GM12878 (cell line): ENCODE measurements around the gene DNMT3A. TPM values are rescaled to one million over a fixed set of nuclear protein-coding genes. Genes with fewer than 3 reads are reported as not detected.

Experiments
- ATAC-seq: fragments of 200-7000 bp; cut with Tn5 transposase; 3 replicates; pipeline ENCODE4 v1.9.1; 2020; ENCODE audit warnings: mild to moderate bottlenecking, moderate library complexity
- BruUV-seq: library from RNA; stranded (reverse); fragments of 400-500 nt; replicated peaks from 2 replicates; lab custom pipeline; 2021; lab: Mats Ljungman, UMichigan
- CTCF ChIA-PET: fragments of 300-600 bp; sonication (Branson Sonifier 250); formaldehyde crosslinking; extraction: SDS; loops from one replicate; lab custom pipeline; 2021; ENCODE audit warnings: inconsistent platforms; lab: Yijun Ruan, JAX
- POLR2A ChIA-PET: fragments of 350-600 bp; formaldehyde crosslinking; extraction: SDS; loops from one replicate; lab custom pipeline; 2021; ENCODE audit warnings: inconsistent platforms; lab: Charles Lee
- RAD21 ChIA-PET: fragments of 300-600 bp; sonication (Branson Sonifier 250); formaldehyde crosslinking; loops from one replicate; lab custom pipeline; 2023; ENCODE audit warnings: antibody characterized with exemption; ENCODE audit not compliant: unreplicated experiment; lab: Charles Lee
- SMC1A ChIA-PET: fragments of 300-600 bp; sonication (Branson Sonifier 250); formaldehyde crosslinking; loops from one replicate; lab custom pipeline; 2023; ENCODE audit not compliant: unreplicated experiment, uncharacterized antibody; lab: Charles Lee
- DNase-seq: peaks from one replicate; pipeline ENCODE4 v3.0.0-alpha.2; 2011; ENCODE audit warnings: low read depth, low spot score
- FAIRE-seq: peaks from 3 replicates; lab custom pipeline; 2011; peaks lifted over from hg19 to GRCh38; lab: Jason Lieb, UNC
- H2AFZ ChIP-seq: 2 replicates; pipeline ENCODE4 v1.6.0; 2011; ENCODE audit warnings: low read depth, low read length, control low read depth; ENCODE audit not compliant: control insufficient read depth
- H3K27ac ChIP-seq: 2 replicates; pipeline ENCODE4 v1.5.1; 2011; ENCODE audit warnings: control low read depth; ENCODE audit not compliant: control insufficient read depth, insufficient read depth
- H3K27me3 ChIP-seq, 2 experiments: replicated peaks in 1 of 2; 2 replicates each; pipeline versions ENCODE4 v1.6.0 to v1.6.1; 2011; ENCODE audit warnings: low read length in 1 of 2; ENCODE audit not compliant: control insufficient read depth in 2 of 2, insufficient read depth in 2 of 2
- H3K36me3 ChIP-seq, 2 experiments: 2 replicates each; pipeline ENCODE4 v1.5.1; 2011; ENCODE audit warnings: low read length in 1 of 2; ENCODE audit not compliant: control insufficient read depth in 2 of 2, insufficient read depth in 2 of 2
- H3K4me1 ChIP-seq: 2 replicates; pipeline ENCODE4 v1.6.1; 2011; ENCODE audit warnings: mild to moderate bottlenecking, low read length, moderate library complexity, mixed read lengths; ENCODE audit not compliant: control insufficient read depth, insufficient read depth
- H3K4me2 ChIP-seq: 2 replicates; pipeline ENCODE4 v1.6.0; 2011; ENCODE audit warnings: control low read depth; ENCODE audit not compliant: control insufficient read depth, insufficient read depth
- H3K4me3 ChIP-seq: fragments of 200-600 bp; sonication (generic); 2 replicates; pipeline ENCODE4 v1.5.1; 2016
- H3K79me2 ChIP-seq: 2 replicates; pipeline ENCODE4 v1.6.0; 2011; ENCODE audit warnings: low read length; ENCODE audit not compliant: control insufficient read depth, insufficient read depth
- H3K9ac ChIP-seq: 2 replicates; pipeline ENCODE4 v1.8.0; 2011; ENCODE audit warnings: low read length, control low read depth, mixed read lengths; ENCODE audit not compliant: control insufficient read depth, insufficient read depth
- H3K9me3 ChIP-seq: replicated peaks from 3 replicates; pipeline ENCODE4 v1.5.1; 2011; ENCODE audit warnings: mild to moderate bottlenecking, low read length; ENCODE audit not compliant: control insufficient read depth, insufficient read depth
- H4K20me1 ChIP-seq: 2 replicates; pipeline ENCODE4 v1.6.0; 2011; ENCODE audit not compliant: control insufficient read depth, insufficient read depth
- CHD1 ChIP-seq: IDR thresholded peaks from 2 replicates; pipeline ENCODE4 v1.6.1; 2012; ENCODE audit warnings: low read depth, low read length, improper control_type of control experiment
- CHD4 ChIP-seq: fragments of 200-600 bp; sonication (generic); IDR thresholded peaks from 2 replicates; pipeline ENCODE4 v1.6.1; 2016; ENCODE audit warnings: mild to moderate bottlenecking
- E2F8 ChIP-seq: fragments of 450-650 bp; IDR thresholded peaks from 2 replicates; pipeline ENCODE4 v1.6.1; 2018; ENCODE audit warnings: mild to moderate bottlenecking, low read depth, moderate library complexity; ENCODE audit not compliant: partially characterized antibody
- HDAC2 ChIP-seq: fragments of 200-600 bp; sonication (generic); IDR thresholded peaks from 2 replicates; pipeline ENCODE4 v1.6.1; 2017
- JUND ChIP-seq: IDR thresholded peaks from 2 replicates; pipeline ENCODE4 v1.6.1; 2012; ENCODE audit warnings: low read depth, mild to moderate bottlenecking, low read length, improper control_type of control experiment, moderate library complexity
- SMAD1 ChIP-seq: fragments of 450-650 bp; IDR thresholded peaks from 2 replicates; pipeline ENCODE4 v1.6.1; 2018; ENCODE audit warnings: mild to moderate bottlenecking, low read depth; ENCODE audit not compliant: partially characterized antibody
- STAT3 ChIP-seq: IDR thresholded peaks from 2 replicates; pipeline ENCODE4 v1.6.1; 2011; ENCODE audit warnings: low read depth, low read length, improper control_type of control experiment
- WGBS: methylation state at CpG from one replicate; pipeline ENCODE4 v1.1.6; 2016; ENCODE audit warnings: low lambda C conversion rate; ENCODE audit not compliant: insufficient replicate concordance, insufficient coverage; ENCODE audit errors: missing lambda C conversion rate; 5-methylcytosine and 5-hydroxymethylcytosine counted together
- in situ Hi-C: fragments of 300-500 bp; cut with MboI; formaldehyde crosslinking; loops from 9 replicates; pipeline ENCODE4 v1.14.3; 2018; ENCODE audit warnings: mixed read lengths
- intact Hi-C: fragments of 100-400 bp; cut with micrococcal nuclease; formaldehyde crosslinking; loops from one replicate; pipeline ENCODE4 v1.14.2; 2022; ENCODE audit not compliant: unreplicated experiment
- polyA plus RNA-seq, 11 experiments: library from polyadenylated mRNA; depleted of rRNA in 4 of 11; unstranded in 6 of 11; stranded (reverse) in 5 of 11; fragments of >200 nt; fragmentation: Nextera tagmentation in 4 of 11; fragmentation: Illumina TruSeq in 1 of 11; extraction: Ambion mirVana in 4 of 11; extraction: Trizol in 1 of 11; gene quantifications; 1 replicate in 1 of 11; 2 replicates in 10 of 11; pipeline versions ENCODE4 v1.2.1 to v1.2.3, GENCODE V29; 2011 to 2016; ENCODE audit warnings: inconsistent platforms in 2 of 11, missing spikeins in 2 of 11, low read depth in 1 of 11
- total RNA-seq, 4 experiments: library from RNA; depleted of rRNA in 3 of 4; stranded (reverse); fragments of >200 nt in 3 of 4; fragmentation: Illumina TruSeq in 1 of 4; extraction: Trizol in 1 of 4; gene quantifications; 2 replicates each; pipeline versions ENCODE4 v1.2.1 to v1.2.3, GENCODE V29; 2013 to 2021
- TF ChIP-seq, protein P1 (sequence below): fragments of 450-650 bp; IDR thresholded peaks from 2 replicates; pipeline ENCODE4 v1.6.1; 2017; ENCODE audit warnings: borderline replicate concordance
- TF ChIP-seq, protein P2 (sequence below): fragments of 450-650 bp; IDR thresholded peaks from 2 replicates; pipeline ENCODE4 v1.6.1; 2018; ENCODE audit warnings: borderline replicate concordance, mild to moderate bottlenecking; ENCODE audit not compliant: partially characterized antibody

The DNMT3A gene
- total and polyA plus RNA-seq, 10 of the 15 experiments (the other 5 are each of a cell fraction or from before 2014, with no cell fraction given) = 7.4 to 51.6 (median 17.4) TPM

DNA sequence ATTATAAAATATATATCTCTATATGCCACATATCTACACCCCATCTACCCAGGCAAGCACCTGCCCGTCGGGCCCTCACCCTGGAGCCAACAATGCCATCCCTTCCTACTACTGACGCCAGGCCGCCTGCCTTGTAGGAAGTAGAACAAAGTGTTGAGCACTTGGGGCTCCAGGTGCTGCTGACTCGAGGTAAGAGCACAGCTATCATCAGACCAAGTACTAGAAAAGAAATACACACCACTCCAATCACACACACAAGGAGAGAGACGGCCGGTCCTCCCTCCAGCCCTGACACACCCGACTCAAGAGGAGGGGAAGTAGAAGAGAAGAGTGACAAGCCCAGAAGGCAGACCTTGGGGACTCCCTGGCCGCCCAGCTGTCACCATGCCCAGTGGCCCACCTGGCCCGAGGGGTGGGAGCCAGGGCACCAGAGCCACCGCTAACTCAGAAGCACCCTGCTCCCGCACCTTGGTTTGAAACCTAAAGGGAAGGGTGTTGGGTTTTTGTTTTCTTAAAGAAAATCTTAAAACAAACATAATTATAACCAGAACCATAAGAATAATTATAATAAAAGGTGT, 109.4 kb downstream of the DNMT3A start:
- Histone ChIP-seq H3K4me3 (no peak overlapping the region), H2AFZ (no peak overlapping the region), H3K79me2 (no peaks in the 10 kb centered on the region), H3K9me3 (no peaks in the 10 kb centered on the region), H3K9ac (no peak overlapping the region), H3K27ac (no peak overlapping the region), H4K20me1 (no peaks in the 10 kb centered on the region), H3K4me2 (no peak overlapping the region), H3K4me1 (peaks cover 6% of the 10 kb centered on the region), H3K27me3 (no peaks in the 10 kb centered on the region), H3K36me3 (peaks cover 7 to 21% of the 10 kb centered on the region in 2 experiments; a peak in 3 of 4 replicates)
- RAD21 ChIA-PET = no interaction called here
- CTCF ChIA-PET = interaction anchor here (1.7 kb wide), 1 partner anchor 66 kb away, joined by 9 read pairs; no protein-coding TSS in a partner anchor
- in situ Hi-C loops (no loop called here), intact Hi-C loops (no loop called here)
- WGBS = 90% methylated on average over 12 of the region's 12 CpGs
- FAIRE-seq (no peak), DNase-seq (no peak), ATAC-seq (no peak)
- no TSS peak for BruUV-seq
- SMC1A ChIA-PET = no interaction called here
- POLR2A ChIA-PET = no interaction called here
- TF ChIP-seq, protein P1, sequence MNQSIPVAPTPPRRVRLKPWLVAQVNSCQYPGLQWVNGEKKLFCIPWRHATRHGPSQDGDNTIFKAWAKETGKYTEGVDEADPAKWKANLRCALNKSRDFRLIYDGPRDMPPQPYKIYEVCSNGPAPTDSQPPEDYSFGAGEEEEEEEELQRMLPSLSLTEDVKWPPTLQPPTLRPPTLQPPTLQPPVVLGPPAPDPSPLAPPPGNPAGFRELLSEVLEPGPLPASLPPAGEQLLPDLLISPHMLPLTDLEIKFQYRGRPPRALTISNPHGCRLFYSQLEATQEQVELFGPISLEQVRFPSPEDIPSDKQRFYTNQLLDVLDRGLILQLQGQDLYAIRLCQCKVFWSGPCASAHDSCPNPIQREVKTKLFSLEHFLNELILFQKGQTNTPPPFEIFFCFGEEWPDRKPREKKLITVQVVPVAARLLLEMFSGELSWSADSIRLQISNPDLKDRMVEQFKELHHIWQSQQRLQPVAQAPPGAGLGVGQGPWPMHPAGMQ = no peak
- no peak for TF ChIP-seq CHD4
- TF ChIP-seq JUND = no peak
- TF ChIP-seq, protein P2, sequence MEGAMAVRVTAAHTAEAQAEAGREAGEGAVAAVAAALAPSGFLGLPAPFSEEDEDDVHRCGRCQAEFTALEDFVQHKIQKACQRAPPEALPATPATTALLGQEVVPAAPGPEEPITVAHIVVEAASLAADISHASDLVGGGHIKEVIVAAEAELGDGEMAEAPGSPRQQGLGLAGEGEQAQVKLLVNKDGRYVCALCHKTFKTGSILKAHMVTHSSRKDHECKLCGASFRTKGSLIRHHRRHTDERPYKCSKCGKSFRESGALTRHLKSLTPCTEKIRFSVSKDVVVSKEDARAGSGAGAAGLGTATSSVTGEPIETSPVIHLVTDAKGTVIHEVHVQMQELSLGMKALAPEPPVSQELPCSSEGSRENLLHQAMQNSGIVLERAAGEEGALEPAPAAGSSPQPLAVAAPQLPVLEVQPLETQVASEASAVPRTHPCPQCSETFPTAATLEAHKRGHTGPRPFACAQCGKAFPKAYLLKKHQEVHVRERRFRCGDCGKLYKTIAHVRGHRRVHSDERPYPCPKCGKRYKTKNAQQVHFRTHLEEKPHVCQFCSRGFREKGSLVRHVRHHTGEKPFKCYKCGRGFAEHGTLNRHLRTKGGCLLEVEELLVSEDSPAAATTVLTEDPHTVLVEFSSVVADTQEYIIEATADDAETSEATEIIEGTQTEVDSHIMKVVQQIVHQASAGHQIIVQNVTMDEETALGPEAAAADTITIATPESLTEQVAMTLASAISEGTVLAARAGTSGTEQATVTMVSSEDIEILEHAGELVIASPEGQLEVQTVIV = no peak
- no peak for TF ChIP-seq HDAC2
- no peak for TF ChIP-seq SMAD1
- TF ChIP-seq STAT3 = no peak
- TF ChIP-seq CHD1 = no peak
- TF ChIP-seq E2F8 = no peak
